Measurements from ENCODE around the gene PFDN4. TPM values are rescaled to one million over a fixed set of nuclear protein-coding genes. Genes with fewer than 3 reads are reported as not detected.

Gene PFDN4
- total RNA-seq, 4 donors from 2014 or later = 32.8 to 71.0 (median 40.2) TPM

DNA sequence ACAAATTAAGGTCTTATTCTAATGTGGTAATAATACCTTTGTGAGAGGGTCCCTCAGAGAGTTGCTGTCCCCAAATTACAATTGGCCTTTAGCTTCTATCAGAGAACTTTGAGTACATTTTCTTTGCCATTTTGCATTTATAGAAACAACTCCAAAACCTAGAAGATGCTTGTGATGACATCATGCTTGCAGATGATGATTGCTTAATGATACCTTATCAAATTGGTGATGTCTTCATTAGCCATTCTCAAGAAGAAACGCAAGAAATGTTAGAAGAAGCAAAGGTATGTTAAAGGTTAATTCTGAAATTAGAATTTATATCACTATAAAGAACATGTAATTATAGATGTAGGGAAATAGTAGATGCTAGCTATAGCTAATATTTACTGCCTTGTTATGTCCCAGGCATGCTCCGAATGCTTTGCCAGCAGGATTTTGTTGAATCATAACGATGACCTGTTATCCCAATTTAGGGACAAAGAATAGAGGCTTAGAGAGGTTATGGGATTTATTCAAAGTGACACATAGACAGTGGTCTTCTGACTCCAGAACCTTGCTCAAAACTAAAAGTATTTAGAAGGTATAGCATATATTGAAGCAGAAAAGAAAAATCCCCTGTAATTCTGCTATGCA lies 7.4 kb downstream of the PFDN4 start:
- intact Hi-C loops (cut with DNase I; ENCODE audit: low total_unique reads) = no loop called here
- DNase-seq (ENCODE audit: low spot score in 2 of 2) = no peak
- 91 to 94% methylated on average over 3 of the region's 3 CpGs for WGBS, 2 donors

DNA sequence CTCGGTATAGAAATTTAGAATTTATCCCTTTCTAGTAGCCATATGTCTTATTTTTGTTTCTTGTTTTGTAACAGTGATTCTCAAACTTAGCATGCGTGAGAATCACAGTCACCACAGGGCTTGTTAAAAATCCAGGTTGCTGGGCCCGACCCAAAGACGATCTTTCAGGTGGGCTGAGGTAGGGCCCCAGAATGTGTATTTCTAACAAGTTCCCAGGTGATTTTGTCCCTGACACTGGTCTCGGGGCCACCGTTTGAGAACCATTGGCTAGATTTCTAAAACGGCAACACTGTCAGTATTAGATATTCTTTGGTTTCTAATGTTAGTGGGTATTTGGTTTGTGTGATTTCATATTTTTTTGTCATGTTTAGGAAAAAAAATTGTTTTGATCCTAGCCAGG lies 9.9 kb downstream of the PFDN4 start:
- WGBS, 2 donors = 90 to 91% methylated on average over 7 of the region's 7 CpGs

More for the DNA sequence above, 7.4 kb downstream of the PFDN4 start:
- TF ChIP-seq, protein P1, sequence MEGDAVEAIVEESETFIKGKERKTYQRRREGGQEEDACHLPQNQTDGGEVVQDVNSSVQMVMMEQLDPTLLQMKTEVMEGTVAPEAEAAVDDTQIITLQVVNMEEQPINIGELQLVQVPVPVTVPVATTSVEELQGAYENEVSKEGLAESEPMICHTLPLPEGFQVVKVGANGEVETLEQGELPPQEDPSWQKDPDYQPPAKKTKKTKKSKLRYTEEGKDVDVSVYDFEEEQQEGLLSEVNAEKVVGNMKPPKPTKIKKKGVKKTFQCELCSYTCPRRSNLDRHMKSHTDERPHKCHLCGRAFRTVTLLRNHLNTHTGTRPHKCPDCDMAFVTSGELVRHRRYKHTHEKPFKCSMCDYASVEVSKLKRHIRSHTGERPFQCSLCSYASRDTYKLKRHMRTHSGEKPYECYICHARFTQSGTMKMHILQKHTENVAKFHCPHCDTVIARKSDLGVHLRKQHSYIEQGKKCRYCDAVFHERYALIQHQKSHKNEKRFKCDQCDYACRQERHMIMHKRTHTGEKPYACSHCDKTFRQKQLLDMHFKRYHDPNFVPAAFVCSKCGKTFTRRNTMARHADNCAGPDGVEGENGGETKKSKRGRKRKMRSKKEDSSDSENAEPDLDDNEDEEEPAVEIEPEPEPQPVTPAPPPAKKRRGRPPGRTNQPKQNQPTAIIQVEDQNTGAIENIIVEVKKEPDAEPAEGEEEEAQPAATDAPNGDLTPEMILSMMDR (IDR thresholded peaks at IDR 0.05) = no peak
- no peak for TF ChIP-seq POLR2A (IDR thresholded peaks at IDR 0.05)
- no peak overlapping the region for H3K4me3 ChIP-seq (ENCODE audit: low read depth, poor library complexity, severe bottlenecking)

DNA sequence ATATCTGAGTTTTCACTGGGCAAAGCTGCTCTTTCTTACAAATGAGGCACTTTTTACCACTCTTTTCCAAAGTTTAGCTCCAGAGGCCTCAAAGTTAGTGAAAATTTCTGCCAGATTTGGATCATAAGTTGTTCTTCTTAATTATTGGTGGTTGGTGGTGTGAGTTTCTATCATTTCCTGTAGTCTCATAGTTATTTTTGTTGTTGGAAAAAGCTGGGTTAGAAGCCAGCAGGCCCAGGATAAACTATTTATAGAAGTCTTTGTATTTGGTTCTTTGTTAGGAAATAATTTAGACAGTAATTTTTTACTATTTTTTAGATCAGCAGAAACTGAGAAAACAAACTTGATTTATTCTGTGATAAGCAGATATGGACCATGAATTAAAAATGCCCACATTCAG lies 10.6 kb downstream of the PFDN4 start:
- TF ChIP-seq, protein P1 (IDR thresholded peaks at IDR 0.05) = no peak
- TF ChIP-seq POLR2A (IDR thresholded peaks at IDR 0.05) = no peak
- DNase-seq (ENCODE audit: low spot score in 2 of 2) = no peak
- intact Hi-C loops (cut with DNase I; ENCODE audit: low total_unique reads) = no loop called here
- no peak overlapping the region for H3K4me3 ChIP-seq (ENCODE audit: low read depth, poor library complexity, severe bottlenecking)

More for the DNA sequence above, 9.9 kb downstream of the PFDN4 start:
- DNase-seq (ENCODE audit: low spot score in 2 of 2) = no peak
- no peak overlapping the region for H3K4me3 ChIP-seq (ENCODE audit: low read depth, poor library complexity, severe bottlenecking)
- no peak for TF ChIP-seq POLR2A (IDR thresholded peaks at IDR 0.05)
- TF ChIP-seq, protein P1 (IDR thresholded peaks at IDR 0.05) = no peak
- intact Hi-C loops (cut with DNase I; ENCODE audit: low total_unique reads) = no loop called here

DNA sequence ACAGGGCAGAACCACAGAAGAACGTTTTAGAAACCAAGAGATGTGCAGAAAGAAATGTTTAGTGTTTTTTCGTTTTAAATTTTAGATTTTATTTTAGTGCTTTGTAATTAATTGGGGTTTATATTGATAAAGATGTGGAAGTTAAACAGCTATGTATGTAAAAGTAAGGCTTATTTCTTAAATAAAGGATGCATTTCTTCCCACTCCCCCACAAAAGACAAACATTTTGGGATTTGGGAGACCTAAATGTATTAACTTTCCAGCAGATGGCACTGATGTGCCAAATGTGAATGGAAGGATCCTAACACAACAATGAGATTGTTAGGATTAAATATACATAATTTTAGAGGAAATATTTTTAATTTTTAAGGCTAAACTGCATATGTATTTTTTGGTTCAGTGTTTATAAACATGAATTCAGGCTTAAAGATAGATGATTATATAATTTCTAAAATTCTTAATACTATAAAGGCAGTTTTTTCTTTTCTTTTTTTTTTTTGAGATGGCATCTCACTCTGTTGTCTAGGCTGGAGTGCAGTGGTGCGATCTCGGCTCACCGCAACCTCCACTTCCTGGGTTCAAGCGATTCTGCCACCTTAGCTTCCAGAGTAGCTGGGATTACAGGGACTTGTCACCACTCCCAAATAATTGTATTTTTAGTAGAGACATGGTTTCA lies 12.0 kb downstream of the PFDN4 start:
- 77 to 81% methylated on average over 6 of the region's 6 CpGs for WGBS, 2 donors
- intact Hi-C loops (cut with DNase I; ENCODE audit: low total_unique reads) = loop anchor here (10.0 kb wide), 1 partner anchor 425 kb away; no protein-coding TSS in a partner anchor
- TF ChIP-seq, protein P1 (IDR thresholded peaks at IDR 0.05) = no peak
- TF ChIP-seq POLR2A (IDR thresholded peaks at IDR 0.05) = no peak
- no peak for DNase-seq (ENCODE audit: low spot score in 2 of 2)
- H3K4me3 ChIP-seq (ENCODE audit: low read depth, poor library complexity, severe bottlenecking) = no peak overlapping the region

DNA sequence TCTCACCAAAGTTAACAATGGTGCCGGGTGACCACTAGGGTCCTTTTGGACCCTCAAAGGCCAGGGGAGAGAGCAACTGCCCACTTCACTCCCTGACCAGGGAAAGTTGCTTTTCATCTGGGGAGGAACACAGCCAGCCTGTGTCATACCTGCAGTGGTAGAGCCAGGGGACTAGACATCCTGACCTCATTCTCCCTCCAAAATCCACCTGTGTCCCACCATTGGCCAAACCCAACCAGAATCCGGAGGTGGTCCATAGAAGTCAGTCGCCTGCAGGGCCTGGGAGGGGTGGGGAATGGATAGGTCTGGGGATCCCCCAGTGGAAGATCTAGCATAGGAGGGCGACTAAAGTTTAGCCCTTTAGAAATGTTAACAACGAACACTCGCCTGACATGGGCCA lies 12.8 kb downstream of the PFDN4 start:
- no peak for TF ChIP-seq POLR2A (IDR thresholded peaks at IDR 0.05)
- TF ChIP-seq, protein P1 (IDR thresholded peaks at IDR 0.05) = no peak
- intact Hi-C loops (cut with DNase I; ENCODE audit: low total_unique reads) = loop anchor here (10.0 kb wide), 1 partner anchor 424 kb away; no protein-coding TSS in a partner anchor
- no peak for DNase-seq (ENCODE audit: low spot score in 2 of 2)
- no peak overlapping the region for H3K4me3 ChIP-seq (ENCODE audit: low read depth, poor library complexity, severe bottlenecking)
- WGBS, 2 donors = 91% methylated on average over 6 of the region's 6 CpGs

Data from lower leg skin (tissue), 4 donors.